ENCODE data around the gene VWCE. TPM values are rescaled to one million over a fixed set of nuclear protein-coding genes. Genes with fewer than 3 reads are reported as not detected.

Gene VWCE
- total and polyA plus RNA-seq, 9 of the 15 experiments (the other 6 are each of a cell fraction or from before 2014, with no cell fraction given): 0.06 to 1.6 (median 0.63) TPM; not detected in 1

- TF ChIP-seq RERE (CRISPR knock-in tag; IDR thresholded peaks at IDR 0.05; ENCODE audit: borderline replicate concordance): no peak
- no peak for TF ChIP-seq SREBF1 (IDR thresholded peaks at IDR 0.05; ENCODE audit: borderline replicate concordance, low read depth, low read length)
- no peak for TF ChIP-seq ASH1L (IDR thresholded peaks at IDR 0.05; ENCODE audit: borderline replicate concordance, low read depth, partially characterized antibody)
- peak; percentile 16; the same call in 1 of the 2 replicates for TF ChIP-seq CXXC5 (CRISPR knock-in tag; IDR thresholded peaks at IDR 0.05)
- TF ChIP-seq POU5F1 (IDR thresholded peaks at IDR 0.05; ENCODE audit: borderline replicate concordance, low read depth, low read length, partially characterized antibody): no peak
- TF ChIP-seq EP400 (IDR thresholded peaks at IDR 0.05): 0 out of 2 replicates have a peak, but pooled peaks have one; percentile 15
- TF ChIP-seq SIN3A (IDR thresholded peaks at IDR 0.05; ENCODE audit: borderline replicate concordance in 2 of 2, control insufficient read depth in 1 of 2, low read depth in 2 of 2, low read length in 2 of 2): no peak
- no peak for TF ChIP-seq SFPQ (IDR thresholded peaks at IDR 0.05; ENCODE audit: low read depth, low read length)
- TF ChIP-seq PHB2 (IDR thresholded peaks at IDR 0.05; ENCODE audit: low read depth): no peak
- 0 out of 2 replicates have a peak, but pooled peaks have one; percentile 9 for TF ChIP-seq SIN3B (IDR thresholded peaks at IDR 0.05; ENCODE audit: low read depth)
- TF ChIP-seq STAG1 (CRISPR knock-in tag; IDR thresholded peaks at IDR 0.05; ENCODE audit: borderline replicate concordance): peak; percentile 84; the same call in 1 of the 2 replicates
- no peak for TF ChIP-seq ZNF766 (CRISPR knock-in tag; conservative IDR thresholded peaks at IDR 0.05)
- 0 out of 2 replicates have a peak, but pooled peaks have one; percentile 18 for TF ChIP-seq JUND (IDR thresholded peaks at IDR 0.05; ENCODE audit: borderline replicate concordance, low read depth, low read length)
- TF ChIP-seq JUND (tag; IDR thresholded peaks at IDR 0.05; ENCODE audit: borderline replicate concordance, low read depth, low read length): peak; percentile 14; the same call in 1 of the 3 replicates
- no peak for TF ChIP-seq GTF2B (IDR thresholded peaks at IDR 0.05; ENCODE audit: extremely low read depth, insufficient read length)
- TF ChIP-seq HMGN3 (IDR thresholded peaks at IDR 0.05; ENCODE audit: borderline replicate concordance, extremely low read depth, insufficient read length, low read depth, low read length): no peak
- TF ChIP-seq NR3C1 (CRISPR knock-in tag; IDR thresholded peaks at IDR 0.05): no peak
- no peak for TF ChIP-seq MTA2 (IDR thresholded peaks at IDR 0.05; ENCODE audit: low read depth)
- TF ChIP-seq TFAM (CRISPR knock-in tag; conservative IDR thresholded peaks at IDR 0.05): no peak
Observed at GRCh38 chr11:61336171-61336935, 41.2 kb upstream of the VWCE start (continued).
